Stimulated activated CD4-positive, alpha-beta T cell treated with anti-CD3 and anti-CD28 coated beads, Interleukin-12 subunit alpha, Interleukin-12 subunit beta, amount 100 ng/mL, for 4 hours (primary cell): ENCODE data around the gene TMEM225B.
A peak's percentile ranks its signal among the peaks of the same experiment; 100 is the strongest.
"Not testable (repeated sequence)": the region's sequence is repeated elsewhere in the genome, so short reads cannot be mapped to it uniquely, and the experiment has no call there.

Source experiments
- DNase-seq: peaks from one replicate; pipeline ENCODE4 v3.0.0-alpha.2; 2020

The TMEM225B gene

DNA sequence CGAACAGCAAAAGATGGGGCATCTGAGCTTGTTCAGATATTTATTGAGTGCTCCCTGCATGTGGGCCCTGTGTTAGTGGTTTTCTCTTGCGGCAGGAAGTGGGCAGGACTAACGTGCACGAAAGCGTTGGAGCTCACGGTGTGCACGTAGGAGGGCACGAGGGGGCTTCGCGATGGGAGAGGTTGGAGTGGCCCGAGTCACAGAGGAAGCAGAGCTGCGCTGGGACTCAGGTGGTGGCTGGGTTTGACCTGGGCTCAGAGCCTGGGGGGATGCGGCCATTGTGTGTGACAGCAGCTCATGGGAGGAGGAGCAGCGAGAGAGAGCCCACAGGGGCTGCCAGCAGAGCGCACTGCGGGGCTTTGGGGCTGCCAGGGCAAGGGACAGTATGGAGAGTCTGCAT is 26.4 kb downstream of the TMEM225B start:
- DNase-seq: peak; percentile 41

- DNase-seq: no peak
These were observed 27.3 kb downstream of the TMEM225B start for GRCh38 chr7:99625321-99625720.

GRCh38 chr7:99625961-99626360 is 27.9 kb downstream of the TMEM225B start:
- DNase-seq: no peak

- DNase-seq: no peak
These were observed 28.6 kb downstream of the TMEM225B start for GRCh38 chr7:99626661-99627060.

GRCh38 chr7:99627513-99627912 is 29.4 kb downstream of the TMEM225B start:
- DNase-seq: no peak

DNA sequence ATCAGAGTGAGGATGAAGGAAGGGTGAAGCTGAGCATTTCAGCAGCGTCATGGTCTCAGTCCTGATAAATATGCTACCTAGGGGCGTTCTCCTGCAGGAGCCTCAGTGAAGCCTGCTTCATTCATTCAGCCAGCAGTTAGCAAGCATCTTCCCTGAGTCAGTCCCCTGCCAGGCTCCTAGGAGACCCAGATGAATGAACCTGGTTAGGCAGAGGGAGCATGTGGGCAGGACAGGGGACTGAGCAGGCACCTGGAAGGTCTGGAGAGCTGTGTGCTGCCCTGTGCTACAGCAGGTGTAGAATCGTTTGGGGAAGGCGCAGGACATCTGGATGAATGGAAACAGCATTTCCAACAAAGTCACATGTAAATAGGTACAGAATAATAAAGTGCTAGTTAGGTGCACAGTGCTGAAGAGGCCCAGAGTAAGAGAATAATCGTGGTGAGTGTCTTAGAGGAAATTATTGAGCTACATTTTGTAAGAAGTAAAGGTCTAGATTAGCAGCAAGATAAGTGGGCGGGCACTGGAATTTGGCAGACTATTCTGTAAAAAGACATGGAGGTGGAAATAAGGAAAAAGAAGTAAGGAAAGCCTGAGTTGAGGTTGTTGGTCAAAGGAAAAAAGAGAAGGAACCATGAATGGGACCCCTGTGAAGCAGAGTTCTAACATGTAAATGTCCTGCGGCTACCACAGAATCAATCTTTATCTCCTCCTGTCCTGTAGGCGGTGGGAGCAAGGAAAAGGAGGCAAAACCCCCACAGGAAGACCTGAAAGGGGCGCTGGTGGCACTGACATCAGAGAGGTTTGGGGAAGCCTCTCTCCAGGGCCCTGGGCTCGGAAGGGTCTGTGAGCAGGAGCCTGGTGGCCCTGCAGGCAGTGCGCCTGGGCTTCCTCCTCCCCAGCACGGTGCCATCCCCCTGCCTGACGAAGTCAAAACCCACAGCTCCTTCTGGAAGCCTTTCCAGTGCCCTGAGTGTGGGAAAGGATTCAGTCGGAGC is 30.7 kb downstream of the TMEM225B start:
- no peak for DNase-seq

GRCh38 chr7:99629643-99630042 is 31.6 kb downstream of the TMEM225B start:
- no peak for DNase-seq

- DNase-seq: no peak
These were observed 33.4 kb downstream of the TMEM225B start for GRCh38 chr7:99631295-99632109.

- not testable (repeated sequence) for DNase-seq
These were observed 39.3 kb downstream of the TMEM225B start for GRCh38 chr7:99637414-99637813.

- no peak for DNase-seq
These were observed 40.7 kb downstream of the TMEM225B start for GRCh38 chr7:99638731-99639130.

DNA sequence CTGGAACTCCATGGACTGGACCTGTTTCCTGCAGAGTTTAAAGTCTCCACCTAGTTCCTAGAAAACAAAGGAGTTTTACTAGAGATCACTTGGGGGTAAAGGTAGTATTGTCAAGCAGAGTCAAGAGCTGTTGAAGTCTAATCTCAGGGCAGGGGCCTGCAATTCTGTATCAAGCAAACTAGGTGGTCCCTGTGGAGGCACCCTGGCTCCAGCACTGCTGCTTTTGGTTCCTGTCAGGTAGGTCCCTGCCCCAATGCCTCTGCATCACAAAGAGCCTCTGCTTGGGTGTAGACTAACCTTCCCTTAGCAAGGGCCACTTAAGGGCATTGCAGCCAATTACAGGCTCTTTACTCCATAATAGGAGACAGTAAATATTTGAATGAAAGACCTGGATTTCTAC is 41.2 kb downstream of the TMEM225B start:
- DNase-seq: no peak

DNA sequence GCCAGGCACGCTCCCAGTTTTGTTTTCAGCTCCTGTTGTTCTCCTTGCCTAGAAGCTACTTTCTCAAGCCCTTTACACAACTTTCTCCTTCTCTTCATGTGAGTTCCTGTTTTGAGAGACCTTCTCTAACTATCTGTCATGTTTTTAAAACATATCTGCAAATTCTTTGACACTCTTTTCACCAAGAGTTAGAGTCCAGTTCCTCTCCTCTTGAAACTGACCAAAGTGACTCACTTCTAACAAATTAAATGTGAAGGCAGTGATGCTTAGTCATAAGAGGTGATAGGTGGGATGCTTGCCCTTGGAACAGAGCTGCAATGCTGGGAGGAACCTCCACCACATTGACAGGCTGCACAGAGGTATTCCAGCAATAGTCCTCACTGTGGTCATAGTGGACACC is 44.0 kb downstream of the TMEM225B start:
- no peak for DNase-seq

- no peak for DNase-seq
These were observed 45.4 kb downstream of the TMEM225B start for GRCh38 chr7:99643464-99643863.

- DNase-seq: no peak
These were observed 46.4 kb downstream of the TMEM225B start for GRCh38 chr7:99644431-99644830.

- no peak for DNase-seq
These were observed 47.5 kb downstream of the TMEM225B start for GRCh38 chr7:99645590-99645989.

GRCh38 chr7:99648843-99649242 is 50.8 kb downstream of the TMEM225B start:
- DNase-seq: no peak

GRCh38 chr7:99651290-99651689 is 53.2 kb downstream of the TMEM225B start:
- DNase-seq: no peak

DNA sequence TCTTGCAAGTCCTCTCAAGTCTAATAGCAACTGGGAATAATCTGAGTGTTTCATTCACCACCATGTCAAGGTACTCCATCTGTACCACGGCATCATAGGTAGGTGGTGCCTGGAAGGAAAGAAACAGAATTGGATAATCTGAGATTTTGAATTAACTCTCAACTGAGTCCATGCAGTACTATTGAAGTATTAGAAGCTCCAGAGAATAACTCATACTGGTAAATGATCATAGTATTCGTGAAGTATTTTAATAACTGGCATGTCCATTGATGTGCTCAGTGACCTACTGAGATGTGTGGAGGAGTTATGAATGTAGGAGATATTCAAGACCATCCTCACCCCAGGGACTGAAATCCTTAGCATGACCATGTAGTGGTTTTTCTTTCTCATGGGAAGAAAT is 54.6 kb downstream of the TMEM225B start:
- DNase-seq: no peak

DNA sequence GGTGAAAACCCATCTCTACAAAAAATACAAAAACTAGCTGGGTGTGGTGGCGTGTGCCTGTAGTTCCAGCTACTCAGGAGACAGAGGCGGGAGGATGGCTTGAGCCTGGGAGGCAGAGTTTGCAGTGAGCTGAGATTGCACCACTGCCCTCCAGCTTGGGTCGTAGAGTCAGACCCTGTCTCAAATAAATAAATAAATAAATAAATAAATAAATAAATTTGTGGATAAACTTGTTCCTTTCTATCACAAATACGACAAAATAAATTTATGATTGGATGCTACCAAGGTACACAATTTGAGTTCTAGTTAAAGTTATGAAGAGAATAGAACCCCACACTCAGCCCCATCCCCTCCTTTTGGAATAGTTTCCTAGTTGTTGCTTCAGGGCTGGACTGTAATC is 55.2 kb downstream of the TMEM225B start:
- not testable (repeated sequence) for DNase-seq

DNA sequence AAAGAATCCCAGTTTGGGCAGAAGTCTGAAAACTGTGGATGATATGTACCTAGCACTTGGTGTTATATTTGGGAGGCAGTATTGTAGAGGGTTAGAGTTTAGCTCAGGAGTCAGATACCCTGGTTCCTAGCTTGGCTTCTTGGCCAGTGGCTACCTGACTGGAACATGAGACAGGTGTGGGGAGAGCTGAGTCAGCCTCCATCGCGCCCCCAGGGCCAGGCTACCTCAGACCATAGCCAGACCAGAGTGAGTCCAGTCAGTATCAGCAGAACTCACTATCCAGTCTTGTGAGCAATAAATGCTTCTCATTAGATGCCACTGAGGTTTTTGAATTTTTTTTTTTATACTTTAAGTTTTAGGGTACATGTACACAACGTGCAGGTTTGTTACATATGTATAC is 55.7 kb downstream of the TMEM225B start:
- DNase-seq: no peak

GRCh38 chr7:99654626-99655025 is 56.6 kb downstream of the TMEM225B start:
- not testable (repeated sequence) for DNase-seq

DNA sequence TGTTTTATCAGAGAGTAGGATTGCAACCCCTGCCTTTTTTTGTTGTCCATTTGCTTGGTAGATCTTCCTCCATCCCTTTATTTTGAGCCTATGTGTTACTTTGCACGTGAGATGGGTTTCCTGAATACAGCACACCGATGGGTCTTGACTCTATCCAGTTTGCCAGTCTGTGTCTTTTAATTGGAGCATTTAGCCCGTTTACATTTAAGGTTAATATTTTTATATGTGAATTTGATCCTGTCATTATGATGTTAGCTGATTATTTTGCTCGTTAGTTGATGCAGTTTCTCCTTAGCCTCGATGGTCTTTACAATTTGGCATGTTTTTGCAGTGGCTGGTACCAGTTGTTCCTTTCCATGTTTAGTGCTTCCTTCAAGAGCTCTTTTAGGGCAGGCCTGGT is 59.8 kb downstream of the TMEM225B start:
- DNase-seq: not testable (repeated sequence)
